Heart right ventricle (tissue), 16 donors: ENCODE measurements around the gene CST4. TPM values are rescaled to one million over a fixed set of nuclear protein-coding genes. Genes with fewer than 3 reads are reported as not detected.
A peak's percentile ranks its signal among the peaks of the same experiment; 100 is the strongest.
"Not testable (repeated sequence)": the region's sequence is repeated elsewhere in the genome, so short reads cannot be mapped to it uniquely, and the experiment has no call there.

Experiments used
- ATAC-seq, 8 donors: fragments of 200-7000 bp; cut with Tn5 transposase; one replicate each; pipeline ENCODE4 v1.9.1; 2020; ENCODE audit warnings: mild to moderate bottlenecking in 8 of 8, moderate library complexity in 8 of 8, moderate number of reproducible peaks in 1 of 8
- DNase-seq, 2 donors: peaks; one replicate each; pipeline ENCODE4 v3.0.0-alpha.2; 2020
- H3K27ac ChIP-seq, 10 donors: fragments of 200-600 bp; sonication (generic) in 2 of 10; one replicate each; pipeline versions ENCODE4 v1.5.0 to v1.8.0; 2020 to 2022; ENCODE audit warnings: mild to moderate bottlenecking in 3 of 10
- H3K27me3 ChIP-seq, 7 donors: fragments of 200-600 bp; one replicate each; pipeline ENCODE4 v1.8.0; 2021 to 2022; ENCODE audit warnings: mild to moderate bottlenecking in 2 of 7
- H3K36me3 ChIP-seq, 9 donors: fragments of 200-600 bp; sonication (generic) in 1 of 9; one replicate each; pipeline versions ENCODE4 v1.5.0 to v1.8.0; 2020 to 2022; ENCODE audit warnings: mild to moderate bottlenecking in 2 of 9
- H3K4me1 ChIP-seq, 9 donors: fragments of 200-600 bp; sonication (generic) in 1 of 9; one replicate each; pipeline versions ENCODE4 v1.5.0 to v1.8.0; 2020 to 2022; ENCODE audit warnings: mild to moderate bottlenecking in 4 of 9
- H3K4me3 ChIP-seq, 10 donors: fragments of 200-600 bp; sonication (generic) in 2 of 10; one replicate each; pipeline versions ENCODE4 v1.5.0 to v1.8.0; 2020 to 2022; ENCODE audit warnings: mild to moderate bottlenecking in 7 of 10, moderate library complexity in 2 of 10
- H3K9me3 ChIP-seq, 11 donors: fragments of 200-600 bp in 10 of 11; sonication (generic) in 2 of 11; one replicate each; pipeline versions ENCODE4 v1.5.0 to v1.8.0; 2013 to 2022; ENCODE audit warnings: mild to moderate bottlenecking in 2 of 11, control low read depth in 1 of 11, moderate library complexity in 1 of 11
- CTCF ChIP-seq, 9 donors: fragments of 200-600 bp; sonication (generic) in 2 of 9; IDR thresholded peaks; one replicate each; pipeline versions ENCODE4 v1.5.0 to v1.8.0; 2021 to 2022; ENCODE audit warnings: antibody characterized with exemption in 9 of 9, mild to moderate bottlenecking in 5 of 9, moderate library complexity in 1 of 9
- WGBS, 2 donors: extraction: QIAGEN DNeasy Blood & Tissue Kit; methylation state at CpG; one replicate each; pipeline ENCODE4 v1.1.7; 2013; ENCODE audit warnings: inconsistent platforms in 1 of 2; 5-methylcytosine and 5-hydroxymethylcytosine counted together
- intact Hi-C, 10 donors: fragments of 100-400 bp; cut with DNase I; formaldehyde crosslinking; loops; one replicate each; pipeline versions ENCODE4 v1.11.1 to v1.14.2; 2022
- polyA plus RNA-seq, 2 donors: library from polyadenylated mRNA; stranded (reverse); fragments of 200-250 nt; gene quantifications; one replicate each; pipeline ENCODE4 v1.2.3, GENCODE V29; 2013
- total RNA-seq, 10 donors: library from RNA; stranded (reverse); fragmentation: NEBNext Ultra II Directional in 3 of 10; extraction: Animal tissue kit (Norgen Biotek cat#: 25700) in 3 of 10; gene quantifications; one replicate each; pipeline versions ENCODE4 v1.2.1 to v1.2.4, GENCODE V29; 2021 to 2023
- donor health status: Arrhythmogenic right ventricular cardiomyopathy.
- donor health status: ischemic (EF 13 %, LVEDD 7.1; RV severe dilation, severe dysfunction).
- donor health status: healthy with polysubstance abuse.
- donor health status: DM: no; HTN: yes; CAD: no.
- donor health status: DM: no; HTN: no; CAD: no.
- donor health status: ischemic (EF 25% LVEDD 6.9; RV normal size, moderate dysfunction).
- donor health status: ischemic (EF 25% LVEDD 5.7; RV mildly dilated, moderate dysfunction).
- donor health status: healthy.
- donor health status: DM: yes; HTN: yes; CAD: no.
- donor health status: Ischemic cardiomyopathy.
- donor health status: ischemic (EF 35%, LVEDD 5.7; RV mildly dilated, moderate dysfunction).
- donor health status: nonischemic (EF 11% LVEDD 7.7; RV severe dilation, severe dysfunction).
- donor health status: DM: yes; HTN: yes; CAD: no.
- donor health status: PGD.
- donor health status: ischemic (EF 29% LVEDD 5.4; RV normal size, mild dysfunction).
- donor health status: nonischemic (EF 23%, LVEDD 6.1; RV moderate dilation, normal function).

CST4 gene
- total and polyA plus RNA-seq, 12 donors: not detected

- H3K4me1 ChIP-seq, H3K27me3 ChIP-seq, H3K4me3 ChIP-seq, intact Hi-C loops, H3K9me3 ChIP-seq, H3K27ac ChIP-seq, H3K36me3 ChIP-seq: not testable (repeated sequence)
- DNase-seq (peak; percentile 15 to 18), ATAC-seq (peak in 6 of 8 donors; percentile 46 to 79 (median 62))
- 50 to 54% methylated on average over 2 of the region's 2 CpGs for WGBS, 2 donors
- TF ChIP-seq CTCF (IDR thresholded peaks at IDR 0.05): peak; percentile 22 to 65 (median 53)
Observed at GRCh38 chr20:23723659-23724307, 34.9 kb upstream of the CST4 start.

GRCh38 chr20:23722851-23723250 is 34.0 kb upstream of the CST4 start:
- H3K9me3 ChIP-seq, intact Hi-C loops, H3K36me3 ChIP-seq, H3K4me3 ChIP-seq, DNase-seq, H3K4me1 ChIP-seq, H3K27me3 ChIP-seq, H3K27ac ChIP-seq: not testable (repeated sequence)
- WGBS, 2 donors: 58 to 67% methylated on average over 5 of the region's 5 CpGs
- ATAC-seq: peak in 2 of 8 donors; percentile 44 to 72

GRCh38 chr20:23721962-23722361 is 33.1 kb upstream of the CST4 start:
- WGBS, 2 donors: 28 to 33% methylated on average over 1 of the region's 1 CpG
- peaks cover 0 to 5% (median 0%) of the 10 kb centered on the region in 9 donors for H3K4me1 ChIP-seq
- no peaks in the 10 kb centered on the region for H3K27me3 ChIP-seq
- DNase-seq (peak in 1 of 2 donors; percentile 13), ATAC-seq (peak in 2 of 8 donors; percentile 57 to 70)
- intact Hi-C loops: no loop called here
- H3K4me3 ChIP-seq: no peak overlapping the region
- H3K36me3 ChIP-seq: no peaks in the 10 kb centered on the region
- H3K9me3 ChIP-seq: peaks cover 0 to 7% (median 0%) of the 10 kb centered on the region in 11 donors
- no peak overlapping the region for H3K27ac ChIP-seq
- TF ChIP-seq CTCF (IDR thresholded peaks at IDR 0.05): no peak

DNA sequence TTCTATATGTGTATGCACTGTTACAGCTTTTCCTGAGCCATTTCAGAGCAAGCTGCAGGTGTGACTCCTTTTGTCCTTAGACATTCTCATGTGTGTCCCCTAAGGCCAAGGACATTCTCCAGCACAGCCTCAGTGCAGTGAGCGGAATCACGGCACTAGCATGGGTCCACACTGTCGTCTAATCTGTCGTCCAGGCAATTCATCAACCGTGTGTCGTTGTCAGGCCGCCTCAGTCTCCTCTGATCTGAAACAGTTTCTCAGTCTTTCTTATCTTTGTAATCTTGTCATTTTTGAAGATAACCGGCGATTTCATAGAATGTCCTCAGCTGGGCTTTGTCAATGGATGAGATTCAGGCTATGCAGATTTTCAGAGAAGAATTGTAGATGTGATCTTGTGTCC is 30.5 kb upstream of the CST4 start:
- H3K9me3 ChIP-seq: peaks cover 0 to 15% (median 0%) of the 10 kb centered on the region in 11 donors
- WGBS, 2 donors: 51 to 59% methylated on average over 9 of the region's 9 CpGs
- intact Hi-C loops, H3K4me1 ChIP-seq, H3K4me3 ChIP-seq, H3K27ac ChIP-seq, H3K27me3 ChIP-seq, H3K36me3 ChIP-seq, ATAC-seq, DNase-seq: not testable (repeated sequence)

DNA sequence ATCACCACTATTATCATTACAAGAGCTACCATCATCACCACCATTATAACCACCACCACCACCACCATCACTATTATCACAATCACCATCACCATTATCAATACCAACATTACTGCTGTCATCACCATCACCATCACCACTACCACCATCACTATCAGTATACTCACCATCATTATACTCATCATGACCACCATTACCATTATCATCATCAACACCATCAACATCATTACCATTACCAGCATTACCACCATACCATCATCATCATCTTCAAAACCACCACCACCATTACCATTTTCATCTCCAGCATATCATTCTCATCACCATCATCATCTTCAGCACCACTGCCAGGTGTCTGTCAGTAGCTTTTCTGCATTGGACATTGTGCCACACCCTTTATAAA is 22.9 kb upstream of the CST4 start:
- H3K27ac ChIP-seq, H3K4me1 ChIP-seq, H3K27me3 ChIP-seq, DNase-seq, H3K36me3 ChIP-seq, H3K9me3 ChIP-seq, H3K4me3 ChIP-seq, ATAC-seq, intact Hi-C loops: not testable (repeated sequence)

GRCh38 chr20:23710771-23711170 is 21.9 kb upstream of the CST4 start:
- TF ChIP-seq CTCF (IDR thresholded peaks at IDR 0.05): no peak
- no peaks in the 10 kb centered on the region for H3K4me1 ChIP-seq
- no peaks in the 10 kb centered on the region for H3K36me3 ChIP-seq
- ATAC-seq (no peak), DNase-seq (no peak)
- H3K4me3 ChIP-seq: no peak overlapping the region
- intact Hi-C loops: no loop called here
- H3K9me3 ChIP-seq: no peaks in the 10 kb centered on the region
- no peak overlapping the region for H3K27ac ChIP-seq
- peaks cover 0 to 10% (median 0%) of the 10 kb centered on the region in 7 donors for H3K27me3 ChIP-seq
- WGBS, 2 donors: 91 to 92% methylated on average over 4 of the region's 4 CpGs
